ENCODE results near the gene MPP1.

- TF ChIP-seq EP300 (IDR thresholded peaks at IDR 0.05) (no peak), CTCF (IDR thresholded peaks at IDR 0.05) (no peak), POLR2A (IDR thresholded peaks at IDR 0.05) (no peak), POLR2AphosphoS5 (IDR thresholded peaks at IDR 0.05) (no peak)
Measured at GRCh38 chrX:154780968-154781367, 24.3 kb downstream of the MPP1 start.

All from gastroesophageal sphincter (tissue), 3 donors.